IgD-negative memory B cell (primary cell): ENCODE data around the gene TIGAR. TPM values are rescaled to one million over a fixed set of nuclear protein-coding genes. Genes with fewer than 3 reads are reported as not detected.

Source experiments
- H3K27ac Mint-ChIP-seq, 3 donors: one replicate each; pipeline ENCODE4 v1.8.0; 2020 to 2022; ENCODE audit warnings: mild to moderate bottlenecking in 3 of 3, mixed read lengths in 3 of 3, moderate library complexity in 1 of 3
- H3K27me3 Mint-ChIP-seq: one replicate; pipeline ENCODE4 v1.8.0; 2021; ENCODE audit warnings: mixed read lengths
- H3K36me3 Mint-ChIP-seq: one replicate; pipeline ENCODE4 v1.8.0; 2020; ENCODE audit warnings: mild to moderate bottlenecking, mixed read lengths
- H3K4me1 Mint-ChIP-seq, 3 donors: one replicate each; pipeline ENCODE4 v1.8.0; 2020 to 2022; ENCODE audit warnings: mixed read lengths in 3 of 3, mild to moderate bottlenecking in 1 of 3
- H3K4me3 Mint-ChIP-seq, 4 donors: one replicate each; pipeline ENCODE4 v1.8.0; 2020 to 2022; ENCODE audit warnings: mild to moderate bottlenecking in 4 of 4, mixed read lengths in 4 of 4, moderate library complexity in 3 of 4
- H3K9me3 Mint-ChIP-seq, 3 donors: one replicate each; pipeline ENCODE4 v1.8.0; 2020 to 2021; ENCODE audit warnings: mixed read lengths in 3 of 3, mild to moderate bottlenecking in 1 of 3
- polyA plus RNA-seq: library from polyadenylated mRNA; unstranded; fragments of 300-500 nt; fragmentation: Illumina TruSeq; gene quantifications from one replicate; pipeline ENCODE4 v1.2.3, GENCODE V29; 2021

Gene TIGAR
- polyA plus RNA-seq, 1 donor from 2014 or later: 5.2 TPM

GRCh38 chr12:4308334-4308950, 12.6 kb upstream of the TIGAR start:
- Mint-ChIP-seq H3K9me3 (no peaks in the 10 kb centered on the region), H3K4me1 (peaks cover 0 to 2% (median 0%) of the 10 kb centered on the region in 3 donors), H3K4me3 (no peak overlapping the region), H3K27ac (no peak overlapping the region), H3K36me3 (peaks cover 3% of the 10 kb centered on the region), H3K27me3 (no peaks in the 10 kb centered on the region)

- Mint-ChIP-seq H3K27ac (no peak overlapping the region), H3K4me3 (no peak overlapping the region), H3K36me3 (peaks cover 3% of the 10 kb centered on the region), H3K9me3 (no peaks in the 10 kb centered on the region), H3K4me1 (peaks cover 0 to 2% (median 0%) of the 10 kb centered on the region in 3 donors), H3K27me3 (no peaks in the 10 kb centered on the region)
Observed at GRCh38 chr12:4311776-4312175, 9.2 kb upstream of the TIGAR start.

GRCh38 chr12:4312251-4312650, 8.8 kb upstream of the TIGAR start:
- Mint-ChIP-seq H3K4me3 (no peak overlapping the region), H3K27me3 (no peaks in the 10 kb centered on the region), H3K4me1 (peaks cover 0 to 2% (median 0%) of the 10 kb centered on the region in 3 donors), H3K9me3 (no peaks in the 10 kb centered on the region), H3K36me3 (peaks cover 2% of the 10 kb centered on the region), H3K27ac (no peak overlapping the region)

DNA sequence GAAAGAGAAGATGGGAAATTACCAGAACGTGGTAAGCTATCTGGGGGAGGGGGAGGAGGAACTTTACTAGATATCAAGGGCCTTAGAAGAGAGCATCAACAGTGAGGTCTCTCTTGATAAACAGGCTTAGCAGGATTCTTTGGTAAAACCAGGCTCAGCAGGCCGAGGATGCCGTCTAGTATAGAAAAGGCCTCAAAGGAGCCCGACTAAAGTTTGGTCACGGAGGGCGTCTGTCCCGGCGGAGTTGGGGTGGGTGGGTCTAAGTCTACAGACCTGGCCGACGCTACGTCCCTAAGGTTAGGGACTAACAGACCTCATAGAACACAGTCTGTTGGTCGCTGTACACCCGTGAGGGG, 538 bp upstream of the TIGAR start:
- peak overlapping the region; percentile 96 to 97 (median 96) for H3K4me3 Mint-ChIP-seq
- no peaks in the 10 kb centered on the region for H3K36me3 Mint-ChIP-seq
- peak overlapping the region; percentile 93 to 99 (median 96) for H3K27ac Mint-ChIP-seq

DNA sequence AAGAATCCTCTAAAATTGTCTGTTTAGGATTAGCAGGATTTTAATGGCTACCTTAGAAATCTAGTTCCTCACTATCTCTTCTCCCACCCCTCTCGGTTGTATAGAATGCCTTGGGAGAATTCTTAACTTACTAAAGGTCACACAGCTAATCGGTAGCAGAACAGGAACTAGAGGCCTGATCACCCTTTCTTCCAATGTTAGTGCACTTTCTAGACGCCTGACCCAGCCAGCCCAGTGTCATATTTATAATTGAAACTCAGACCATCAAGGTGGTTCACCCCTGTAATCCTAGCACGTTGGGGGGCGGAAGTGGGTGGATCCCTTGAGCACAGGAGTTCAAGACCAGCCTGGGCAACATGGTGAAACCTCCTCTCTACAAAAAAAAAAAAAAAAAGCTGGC, 1.7 kb downstream of the TIGAR start:
- Mint-ChIP-seq H3K27ac (peak overlapping the region; percentile 35 to 73 (median 43)), H3K36me3 (no peaks in the 10 kb centered on the region), H3K4me3 (peak overlapping the region in 3 of 4 donors; percentile 55 to 96 (median 82)), H3K27me3 (no peaks in the 10 kb centered on the region), H3K4me1 (peaks cover 24 to 42% (median 32%) of the 10 kb centered on the region in 3 donors), H3K9me3 (no peaks in the 10 kb centered on the region)

More for the DNA sequence above, 538 bp upstream of the TIGAR start:
- Mint-ChIP-seq H3K9me3 (no peaks in the 10 kb centered on the region), H3K4me1 (peaks cover 22 to 37% (median 24%) of the 10 kb centered on the region in 3 donors), H3K27me3 (no peaks in the 10 kb centered on the region)

GRCh38 chr12:4323396-4323795, 2.4 kb downstream of the TIGAR start:
- Mint-ChIP-seq H3K4me3 (peak overlapping the region in 3 of 4 donors; percentile 30 to 82 (median 66)), H3K36me3 (no peaks in the 10 kb centered on the region), H3K27ac (peak overlapping the region in 2 of 3 donors; percentile 39 to 43), H3K9me3 (no peaks in the 10 kb centered on the region), H3K27me3 (no peaks in the 10 kb centered on the region), H3K4me1 (peaks cover 24 to 42% (median 33%) of the 10 kb centered on the region in 3 donors)

- Mint-ChIP-seq H3K4me1 (peaks cover 27 to 43% (median 35%) of the 10 kb centered on the region in 3 donors), H3K27ac (no peak overlapping the region), H3K4me3 (no peak overlapping the region), H3K9me3 (no peaks in the 10 kb centered on the region), H3K27me3 (no peaks in the 10 kb centered on the region), H3K36me3 (no peaks in the 10 kb centered on the region)
Observed at GRCh38 chr12:4324366-4324765, 3.4 kb downstream of the TIGAR start.

- peak overlapping the region in 1 of 3 donors; percentile 26 for H3K27ac Mint-ChIP-seq
- peaks cover 27 to 34% (median 33%) of the 10 kb centered on the region in 3 donors for H3K4me1 Mint-ChIP-seq
- H3K9me3 Mint-ChIP-seq: no peaks in the 10 kb centered on the region
- H3K36me3 Mint-ChIP-seq: peaks cover 3% of the 10 kb centered on the region
- H3K27me3 Mint-ChIP-seq: no peaks in the 10 kb centered on the region
- H3K4me3 Mint-ChIP-seq: no peak overlapping the region
Observed at GRCh38 chr12:4325966-4326365, 5.0 kb downstream of the TIGAR start.

DNA sequence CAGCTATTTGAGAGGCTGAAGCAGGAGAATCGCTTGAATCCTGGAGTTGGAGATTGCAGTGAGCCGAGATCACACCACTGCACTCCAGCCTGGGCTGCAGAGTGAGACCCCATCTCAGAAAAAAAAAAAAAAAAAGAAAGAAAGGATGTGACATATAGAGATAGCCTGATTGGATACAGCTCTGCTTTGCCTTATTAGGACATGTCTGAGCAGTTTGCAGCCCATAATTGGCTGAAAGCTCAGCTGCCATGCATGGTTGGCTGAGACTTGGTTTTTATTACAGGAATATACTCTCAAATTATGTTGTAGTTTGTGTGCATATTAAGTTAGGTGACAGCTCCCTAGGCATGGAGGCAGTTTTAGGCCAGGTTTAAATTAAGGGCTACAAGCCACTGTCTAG, 6.3 kb downstream of the TIGAR start:
- peaks cover 23 to 28% (median 25%) of the 10 kb centered on the region in 3 donors for H3K4me1 Mint-ChIP-seq
- H3K4me3 Mint-ChIP-seq: no peak overlapping the region
- H3K27ac Mint-ChIP-seq: no peak overlapping the region
- H3K36me3 Mint-ChIP-seq: peaks cover 3% of the 10 kb centered on the region
- no peaks in the 10 kb centered on the region for H3K9me3 Mint-ChIP-seq
- no peaks in the 10 kb centered on the region for H3K27me3 Mint-ChIP-seq

GRCh38 chr12:4330203-4330602, 9.2 kb downstream of the TIGAR start:
- peak overlapping the region in 1 of 3 donors; percentile 19 for H3K27ac Mint-ChIP-seq
- H3K4me3 Mint-ChIP-seq: no peak overlapping the region

DNA sequence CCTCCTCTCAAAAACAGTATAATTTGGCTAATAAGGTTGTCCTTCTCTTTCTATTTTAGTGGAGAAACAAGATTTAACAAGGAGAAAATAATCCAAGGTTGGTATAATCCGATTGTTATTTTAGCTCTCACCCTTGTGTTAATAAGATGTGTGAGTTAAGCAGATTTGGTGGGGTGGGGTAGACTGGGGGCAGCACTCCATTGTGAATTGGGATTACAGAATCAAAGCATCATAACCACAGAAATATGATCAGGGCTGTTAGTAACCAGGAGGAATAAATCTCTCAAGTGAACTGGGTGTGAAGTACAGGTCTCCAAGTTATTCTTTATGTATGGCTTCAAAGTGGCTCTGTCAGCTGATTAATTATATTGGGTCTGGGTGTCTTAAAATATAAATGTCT, 10.2 kb downstream of the TIGAR start:
- Mint-ChIP-seq H3K27me3 (no peaks in the 10 kb centered on the region), H3K9me3 (no peaks in the 10 kb centered on the region), H3K4me3 (no peak overlapping the region), H3K4me1 (peaks cover 5 to 14% (median 10%) of the 10 kb centered on the region in 3 donors), H3K27ac (no peak overlapping the region), H3K36me3 (peaks cover 9% of the 10 kb centered on the region)

More at GRCh38 chr12:4330203-4330602, 9.2 kb downstream of the TIGAR start:
- no peaks in the 10 kb centered on the region for H3K9me3 Mint-ChIP-seq
- peaks cover 7% of the 10 kb centered on the region for H3K36me3 Mint-ChIP-seq
- no peaks in the 10 kb centered on the region for H3K27me3 Mint-ChIP-seq
- H3K4me1 Mint-ChIP-seq: peaks cover 9 to 18% (median 12%) of the 10 kb centered on the region in 3 donors

DNA sequence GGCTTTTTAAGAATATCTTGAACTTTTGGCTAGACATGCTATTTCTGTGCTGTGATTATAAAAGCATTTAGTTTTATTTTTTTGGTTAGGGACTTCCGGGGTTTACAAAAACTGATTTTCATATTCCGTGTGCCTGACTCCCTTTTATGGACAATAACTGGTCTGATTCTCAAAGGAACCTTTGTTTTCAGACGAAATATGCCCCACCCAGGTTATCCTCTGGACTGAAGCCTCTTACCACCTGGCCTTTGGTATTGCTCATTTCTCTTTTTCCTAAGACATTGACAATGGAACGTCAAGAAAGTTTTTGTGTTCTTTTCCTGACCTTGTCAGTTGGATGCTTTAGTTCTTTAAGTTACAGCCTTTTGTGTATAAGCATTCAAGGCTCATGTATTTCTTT, 10.8 kb downstream of the TIGAR start:
- Mint-ChIP-seq H3K9me3 (no peaks in the 10 kb centered on the region), H3K27ac (no peak overlapping the region), H3K27me3 (no peaks in the 10 kb centered on the region), H3K4me1 (peaks cover 5 to 11% (median 10%) of the 10 kb centered on the region in 3 donors), H3K4me3 (no peak overlapping the region), H3K36me3 (peaks cover 13% of the 10 kb centered on the region)

GRCh38 chr12:4346931-4347330, 25.9 kb downstream of the TIGAR start:
- Mint-ChIP-seq H3K9me3 (peaks cover 0 to 4% (median 0%) of the 10 kb centered on the region in 3 donors), H3K36me3 (peaks cover 10% of the 10 kb centered on the region), H3K4me1 (no peaks in the 10 kb centered on the region), H3K27me3 (no peaks in the 10 kb centered on the region), H3K4me3 (no peak overlapping the region), H3K27ac (no peak overlapping the region)

- peaks cover 5% of the 10 kb centered on the region for H3K36me3 Mint-ChIP-seq
- H3K9me3 Mint-ChIP-seq: no peaks in the 10 kb centered on the region
- no peak overlapping the region for H3K4me3 Mint-ChIP-seq
- no peaks in the 10 kb centered on the region for H3K27me3 Mint-ChIP-seq
- H3K27ac Mint-ChIP-seq: no peak overlapping the region
- H3K4me1 Mint-ChIP-seq: no peaks in the 10 kb centered on the region
Observed at GRCh38 chr12:4353785-4354208, 32.8 kb downstream of the TIGAR start.

DNA sequence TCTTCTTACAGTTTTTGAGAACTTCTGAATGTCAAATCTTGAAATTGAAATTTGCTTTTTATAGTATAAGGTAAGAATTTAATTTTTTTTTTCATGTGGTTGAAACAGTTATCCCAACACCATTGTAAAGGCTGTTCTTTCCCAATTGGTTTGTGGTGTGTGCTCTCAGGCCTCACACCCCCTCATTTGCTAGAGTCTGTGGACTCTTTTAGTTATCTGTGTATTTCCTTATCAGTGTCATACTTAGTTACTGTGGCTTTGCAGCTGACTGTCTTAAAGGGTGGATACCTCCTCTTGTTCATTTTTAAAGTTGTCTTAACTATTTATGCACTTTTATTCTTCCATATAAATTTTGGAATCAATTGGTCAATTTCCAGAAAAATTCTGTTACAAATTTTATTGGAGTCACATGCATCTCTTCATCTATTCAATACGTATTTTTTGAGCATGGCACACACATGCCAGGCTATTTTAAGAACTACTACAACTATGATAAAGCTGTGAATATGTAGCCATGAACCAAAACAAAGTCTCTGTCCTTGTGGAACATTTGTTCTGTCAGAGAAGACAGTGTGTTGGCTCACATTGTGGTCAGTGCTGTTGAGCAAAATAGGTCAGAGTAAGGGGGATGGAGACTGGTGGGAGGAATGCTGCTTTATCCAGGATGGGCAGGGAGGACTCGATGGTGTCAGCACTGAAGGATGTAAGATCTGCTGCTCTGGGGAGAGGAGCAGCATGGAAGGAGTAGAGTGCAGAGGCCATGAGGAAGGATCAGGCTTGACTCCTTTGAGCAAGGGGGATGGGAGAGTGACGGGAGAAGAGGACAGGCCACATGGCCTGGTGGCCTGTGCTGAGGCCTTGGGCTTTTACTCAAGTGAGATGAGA, 34.4 kb downstream of the TIGAR start:
- Mint-ChIP-seq H3K36me3 (peaks cover 5% of the 10 kb centered on the region), H3K4me3 (no peak overlapping the region), H3K27ac (no peak overlapping the region), H3K27me3 (no peaks in the 10 kb centered on the region), H3K9me3 (peaks cover 0 to 2% (median 0%) of the 10 kb centered on the region in 3 donors), H3K4me1 (no peaks in the 10 kb centered on the region)
